Measurements from ENCODE around the gene ODC1. TPM values are rescaled to one million over a fixed set of nuclear protein-coding genes. Genes with fewer than 3 reads are reported as not detected.

Gene ODC1
- total RNA-seq, 1 donor from 2014 or later = 82.8 TPM

DNA sequence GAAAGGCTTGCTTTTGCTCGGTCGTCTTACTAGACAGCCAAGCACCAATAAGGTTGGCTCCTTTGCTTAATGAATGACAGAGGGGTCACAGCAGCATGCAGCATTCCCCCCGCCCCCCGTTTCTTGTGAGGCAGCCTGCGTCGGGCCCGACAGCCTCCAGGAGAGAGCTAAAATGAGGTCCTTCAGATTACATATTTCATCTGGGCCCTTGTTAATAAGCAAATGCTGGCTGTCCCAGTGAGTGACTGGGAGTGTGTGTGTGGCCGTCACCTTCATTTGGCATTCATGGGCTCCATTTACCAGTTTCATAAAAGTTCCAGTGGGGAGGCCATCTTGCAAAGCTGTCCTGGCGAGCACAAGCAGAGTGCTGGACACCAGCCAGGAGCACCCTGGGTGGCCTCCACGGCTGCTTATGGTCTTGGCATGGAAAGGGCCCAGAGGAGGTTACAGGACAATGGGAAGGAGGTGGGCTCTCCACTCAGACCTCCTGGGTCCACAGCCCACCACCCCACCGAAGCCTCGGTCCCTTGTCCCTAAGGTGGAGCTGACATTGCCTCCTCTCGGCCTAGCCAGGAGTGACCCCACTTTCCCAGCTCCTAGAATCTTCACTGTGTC is 37.2 kb downstream of the ODC1 start:
- Histone ChIP-seq H3K27me3 (no peaks in the 10 kb centered on the region), H3K36me3 (no peaks in the 10 kb centered on the region), H3K4me3 (no peak overlapping the region), H3K4me1 (peaks cover 13 to 32% of the 10 kb centered on the region in 2 donors), H3K27ac (no peak overlapping the region), H3K9me3 (no peaks in the 10 kb centered on the region)
- DNase-seq (ENCODE audit: low spot score in 2 of 2) = no peak
- TF ChIP-seq, protein P1, sequence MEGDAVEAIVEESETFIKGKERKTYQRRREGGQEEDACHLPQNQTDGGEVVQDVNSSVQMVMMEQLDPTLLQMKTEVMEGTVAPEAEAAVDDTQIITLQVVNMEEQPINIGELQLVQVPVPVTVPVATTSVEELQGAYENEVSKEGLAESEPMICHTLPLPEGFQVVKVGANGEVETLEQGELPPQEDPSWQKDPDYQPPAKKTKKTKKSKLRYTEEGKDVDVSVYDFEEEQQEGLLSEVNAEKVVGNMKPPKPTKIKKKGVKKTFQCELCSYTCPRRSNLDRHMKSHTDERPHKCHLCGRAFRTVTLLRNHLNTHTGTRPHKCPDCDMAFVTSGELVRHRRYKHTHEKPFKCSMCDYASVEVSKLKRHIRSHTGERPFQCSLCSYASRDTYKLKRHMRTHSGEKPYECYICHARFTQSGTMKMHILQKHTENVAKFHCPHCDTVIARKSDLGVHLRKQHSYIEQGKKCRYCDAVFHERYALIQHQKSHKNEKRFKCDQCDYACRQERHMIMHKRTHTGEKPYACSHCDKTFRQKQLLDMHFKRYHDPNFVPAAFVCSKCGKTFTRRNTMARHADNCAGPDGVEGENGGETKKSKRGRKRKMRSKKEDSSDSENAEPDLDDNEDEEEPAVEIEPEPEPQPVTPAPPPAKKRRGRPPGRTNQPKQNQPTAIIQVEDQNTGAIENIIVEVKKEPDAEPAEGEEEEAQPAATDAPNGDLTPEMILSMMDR (IDR thresholded peaks at IDR 0.05) = no peak
- intact Hi-C loops (cut with DNase I) = no loop called here

DNA sequence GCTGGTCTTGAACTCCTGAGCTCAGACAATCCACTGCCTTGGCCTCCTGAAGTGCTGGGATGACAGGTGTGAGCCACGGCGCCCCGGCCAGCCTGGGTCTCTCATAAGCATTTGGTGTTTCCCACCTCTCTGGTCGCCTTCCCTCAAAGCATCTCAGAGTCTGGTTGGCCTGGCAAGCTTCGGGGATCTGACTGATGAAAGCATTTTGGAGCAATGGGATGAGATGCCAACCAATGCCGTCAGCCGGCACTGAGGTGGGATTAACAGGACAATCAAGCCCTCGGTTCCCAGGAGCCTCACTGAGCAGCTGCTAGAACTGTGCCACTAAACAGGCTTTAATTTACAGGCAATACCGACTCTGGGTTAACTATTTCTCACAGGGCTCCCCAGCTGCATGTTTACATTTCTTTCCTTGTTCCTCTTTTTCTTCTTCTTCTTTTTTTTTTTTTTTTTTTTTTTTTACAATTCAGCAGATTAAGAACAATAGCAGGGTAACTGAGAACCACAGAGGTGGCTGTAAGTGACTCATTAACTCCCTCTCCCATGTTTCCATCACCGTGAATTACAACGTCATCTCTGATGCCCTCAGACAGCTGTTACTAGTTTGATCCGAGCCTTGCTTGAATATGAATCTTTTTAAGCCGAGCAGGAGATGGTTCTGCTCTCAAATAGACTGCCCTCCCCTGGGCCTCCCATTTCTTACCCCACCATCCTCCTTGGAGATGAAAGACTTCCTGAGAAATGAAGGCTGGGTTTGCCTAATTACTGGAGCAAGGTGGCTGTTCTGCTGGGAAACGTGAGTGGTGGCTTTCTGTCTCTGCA is 37.9 kb downstream of the ODC1 start:
- DNase-seq (ENCODE audit: low spot score in 2 of 2) = no peak
- H3K4me1 ChIP-seq = peaks cover 17 to 34% of the 10 kb centered on the region in 2 donors
- no peak overlapping the region for H3K4me3 ChIP-seq
- intact Hi-C loops (cut with DNase I) = no loop called here
- no peaks in the 10 kb centered on the region for H3K36me3 ChIP-seq
- no peak overlapping the region for H3K27ac ChIP-seq
- H3K27me3 ChIP-seq = no peaks in the 10 kb centered on the region
- TF ChIP-seq, protein P1 (IDR thresholded peaks at IDR 0.05) = no peak
- no peaks in the 10 kb centered on the region for H3K9me3 ChIP-seq

DNA sequence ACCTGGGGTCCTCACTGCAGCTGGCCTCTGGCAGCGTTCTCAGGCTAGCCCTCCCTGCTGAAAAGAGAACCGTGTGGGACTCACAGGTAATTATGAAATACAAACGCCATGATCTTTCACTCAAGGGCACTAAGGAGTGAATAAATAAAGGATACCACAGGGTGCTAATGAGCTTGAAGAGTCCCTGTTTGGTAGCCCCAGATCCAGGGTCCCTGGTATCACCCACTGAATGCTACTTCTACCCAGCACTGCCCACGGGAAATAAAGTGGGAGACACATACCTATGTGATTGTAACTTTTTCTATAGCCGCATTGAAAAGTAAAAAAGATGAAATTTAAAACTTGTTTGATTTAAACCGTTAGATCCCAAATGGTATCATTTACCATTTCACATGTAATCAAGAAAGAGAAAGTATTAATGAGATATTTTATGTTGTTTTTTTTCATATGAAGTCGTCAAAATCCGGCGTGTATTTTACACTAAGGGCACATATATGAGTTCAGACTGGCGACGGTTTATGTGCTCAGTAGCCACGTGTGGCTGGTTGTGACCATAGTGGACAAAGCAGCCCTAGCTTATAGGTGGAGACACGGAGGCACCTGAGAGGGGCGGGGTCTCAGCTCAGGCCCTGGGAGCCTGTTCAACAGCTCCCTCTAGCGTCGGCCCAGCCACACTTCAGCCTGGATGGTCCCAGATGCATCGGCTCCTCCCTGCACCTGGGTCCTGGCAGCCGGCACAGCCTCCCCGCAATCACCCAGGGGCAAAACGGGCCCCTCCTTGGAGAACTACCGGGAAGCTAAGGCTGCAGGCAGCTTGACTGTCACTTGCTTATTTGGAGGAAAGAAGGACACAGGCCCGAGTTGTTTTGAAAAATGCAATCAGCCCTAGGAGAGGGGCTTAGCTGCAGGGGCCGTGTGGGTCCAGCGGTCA is 39.2 kb downstream of the ODC1 start:
- Histone ChIP-seq H3K4me3 (no peak overlapping the region), H3K27ac (peak overlapping the region in 1 of 2 donors; percentile 52), H3K27me3 (no peaks in the 10 kb centered on the region), H3K9me3 (no peaks in the 10 kb centered on the region), H3K4me1 (peaks cover 24 to 43% of the 10 kb centered on the region in 2 donors), H3K36me3 (no peaks in the 10 kb centered on the region)
- peak in 1 of 2 donors; percentile 86 for DNase-seq (ENCODE audit: low spot score in 2 of 2)
- TF ChIP-seq, protein P1 (IDR thresholded peaks at IDR 0.05) = peak; percentile 91 to 94 (median 91)
- intact Hi-C loops (cut with DNase I) = loop anchor here (1.0 to 5.0 kb wide), 4 partner anchors 287 to 852 kb away; partner anchors contain the start of genes ADAM17, PDIA6 and RRM2

DNA sequence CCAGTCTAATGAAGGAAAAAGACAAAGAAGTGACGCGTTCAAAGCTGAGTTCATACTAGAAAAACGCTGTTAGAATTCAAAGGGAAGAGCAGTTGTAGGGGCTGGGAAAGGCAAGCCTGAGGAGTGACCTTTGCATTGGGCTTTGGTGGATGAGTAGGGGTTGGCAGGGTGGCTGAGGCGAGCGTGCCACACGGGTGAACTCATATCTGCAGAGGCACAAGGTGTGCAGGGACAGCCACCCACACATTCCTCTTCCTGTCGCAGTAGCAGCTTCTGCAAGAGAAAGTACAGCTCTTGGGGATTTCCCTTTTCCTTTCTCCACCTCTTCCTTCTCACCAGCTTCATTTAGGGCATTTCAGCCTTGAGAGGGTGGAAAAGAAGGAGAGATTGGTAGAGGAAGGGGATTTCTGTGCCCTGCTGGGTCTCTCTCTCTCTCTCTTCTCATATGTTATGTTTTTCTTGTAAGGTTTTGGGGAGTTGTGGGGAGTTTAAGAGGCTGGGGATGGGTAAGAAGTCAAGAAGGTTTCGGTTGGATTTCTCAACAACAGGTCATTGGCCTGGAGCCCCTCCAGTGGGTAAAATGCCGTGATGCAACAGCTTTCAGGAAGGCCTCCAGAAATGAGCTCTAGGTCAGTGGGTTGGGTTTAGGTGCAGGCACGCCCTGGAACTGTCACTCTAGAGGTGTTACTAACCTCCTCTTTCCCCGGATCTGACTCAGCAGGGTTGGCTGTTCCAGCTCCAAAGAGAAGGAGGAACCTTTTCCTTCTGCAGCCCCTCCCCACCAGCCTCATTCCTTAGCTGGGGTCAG is 40.1 kb downstream of the ODC1 start:
- H3K27ac ChIP-seq = peak overlapping the region in 1 of 2 donors; percentile 52
- peaks cover 19 to 37% of the 10 kb centered on the region in 2 donors for H3K4me1 ChIP-seq
- no peaks in the 10 kb centered on the region for H3K9me3 ChIP-seq
- intact Hi-C loops (cut with DNase I) = loop anchor here (1.0 to 5.0 kb wide), 4 partner anchors 286 to 851 kb away; partner anchors contain the start of genes ADAM17, PDIA6 and RRM2
- peak in 1 of 2 donors; percentile 87 for DNase-seq (ENCODE audit: low spot score in 2 of 2)
- TF ChIP-seq, protein P1 (IDR thresholded peaks at IDR 0.05) = no peak
- no peak overlapping the region for H3K4me3 ChIP-seq
- H3K27me3 ChIP-seq = no peaks in the 10 kb centered on the region
- H3K36me3 ChIP-seq = no peaks in the 10 kb centered on the region

Data from ascending aorta (tissue), 2 donors.